Fibroblast of mammary gland (primary cell): ENCODE measurements around the gene LAMB3.

Source experiments
- DNase-seq: peaks from one replicate; pipeline ENCODE4 v3.0.0-alpha.2; 2010; ENCODE audit warnings: low read depth
- H3K4me3 ChIP-seq: 2 replicates; pipeline ENCODE4 v1.5.1; 2011; ENCODE audit warnings: low read depth, mild to moderate bottlenecking, low read length, moderate library complexity; ENCODE audit not compliant: control insufficient read depth
- CTCF ChIP-seq: conservative IDR thresholded peaks from 2 replicates; pipeline ENCODE4 v1.5.1; 2011; ENCODE audit warnings: low read depth, low read length, inconsistent platforms; ENCODE audit not compliant: control insufficient read depth, insufficient read depth

LAMB3 gene

GRCh38 chr1:209628618-209629299, 23.5 kb downstream of the LAMB3 start:
- no peak overlapping the region for H3K4me3 ChIP-seq
- no peak for DNase-seq
- no peak for TF ChIP-seq CTCF

- H3K4me3 ChIP-seq, result no peak overlapping the region
- TF ChIP-seq CTCF, result peak; percentile 88
- peak; percentile 74 for DNase-seq
Observed at GRCh38 chr1:209627732-209628196, 24.5 kb downstream of the LAMB3 start.

GRCh38 chr1:209627027-209627731, 25.0 kb downstream of the LAMB3 start:
- DNase-seq, result no peak
- H3K4me3 ChIP-seq, result no peak overlapping the region
- TF ChIP-seq CTCF, result no peak

- TF ChIP-seq CTCF, result no peak
- no peak for DNase-seq
- no peak overlapping the region for H3K4me3 ChIP-seq
Observed at GRCh38 chr1:209626346-209627026, 25.7 kb downstream of the LAMB3 start.

- no peak overlapping the region for H3K4me3 ChIP-seq
- TF ChIP-seq CTCF, result no peak
- no peak for DNase-seq
Observed at GRCh38 chr1:209625791-209626285, 26.4 kb downstream of the LAMB3 start.

GRCh38 chr1:209624558-209625549, 27.4 kb downstream of the LAMB3 start:
- no peak overlapping the region for H3K4me3 ChIP-seq
- DNase-seq, result no peak
- TF ChIP-seq CTCF, result no peak
